HepG2 (cell line): ENCODE data around the gene HSCB. TPM values are rescaled to one million over a fixed set of nuclear protein-coding genes. Genes with fewer than 3 reads are reported as not detected.
A peak's percentile ranks its signal among the peaks of the same experiment; 100 is the strongest.

Experiments used
- ARID5B ChIP-seq: IDR thresholded peaks from 2 replicates; pipeline ENCODE4 v1.4.0; 2020; ENCODE audit warnings: mild to moderate bottlenecking, missing genetic modification reagents
- ATRX ChIP-seq: sonication (generic); formaldehyde crosslinking; IDR thresholded peaks from 2 replicates; pipeline ENCODE4 v1.4.0; 2020; ENCODE audit warnings: missing genetic modification reagents, borderline replicate concordance
- CAMTA2 ChIP-seq: sonication (generic); formaldehyde crosslinking; IDR thresholded peaks from 2 replicates; pipeline ENCODE4 v1.4.0; 2020; ENCODE audit warnings: mild to moderate bottlenecking, missing genetic modification reagents, borderline replicate concordance
- CCDC6 ChIP-seq: sonication (generic); formaldehyde crosslinking; IDR thresholded peaks from 2 replicates; pipeline ENCODE4 v1.8.1; 2022; ENCODE audit warnings: mild to moderate bottlenecking, missing genetic modification reagents, moderate library complexity
- ETV5 ChIP-seq: IDR thresholded peaks from 2 replicates; pipeline ENCODE4 v1.6.1; 2018; ENCODE audit warnings: missing biosample characterization, missing genetic modification reagents, inconsistent platforms, borderline replicate concordance
- FOXO1 ChIP-seq: sonication (generic); formaldehyde crosslinking; IDR thresholded peaks from 2 replicates; pipeline ENCODE4 v1.4.0; 2020; ENCODE audit warnings: missing genetic modification reagents
- KDM1A ChIP-seq: IDR thresholded peaks from 2 replicates; pipeline ENCODE4 v1.6.1; 2016; ENCODE audit warnings: missing compliant biosample characterization
- MTA3 ChIP-seq: sonication (generic); formaldehyde crosslinking; IDR thresholded peaks from 2 replicates; pipeline ENCODE4 v1.4.0; 2020; ENCODE audit warnings: missing genetic modification reagents
- NAIF1 ChIP-seq: sonication (generic); formaldehyde crosslinking; IDR thresholded peaks from 2 replicates; pipeline ENCODE4 v1.5.0; 2020; ENCODE audit warnings: mild to moderate bottlenecking, missing genetic modification reagents, borderline replicate concordance
- NKX3-1 ChIP-seq: sonication (generic); formaldehyde crosslinking; IDR thresholded peaks from 2 replicates; pipeline ENCODE4 v1.5.0; 2020; ENCODE audit warnings: missing genetic modification reagents
- POLR2G ChIP-seq: fragments of 200-400 bp; formaldehyde crosslinking; IDR thresholded peaks from 2 replicates; pipeline ENCODE4 v1.6.1; 2018; ENCODE audit warnings: mild to moderate bottlenecking, low read depth, low read length, moderate library complexity
- RBFOX2 ChIP-seq: fragments of 200-400 bp; formaldehyde crosslinking; IDR thresholded peaks from 2 replicates; pipeline ENCODE4 v1.6.1; 2017; ENCODE audit warnings: low read depth, mild to moderate bottlenecking, low read length
- SRSF9 ChIP-seq: fragments of 200-400 bp; formaldehyde crosslinking; IDR thresholded peaks from 2 replicates; pipeline ENCODE4 v1.6.1; 2018; ENCODE audit warnings: borderline replicate concordance, mild to moderate bottlenecking, low read depth, low read length; ENCODE audit not compliant: insufficient read depth, poor library complexity, severe bottlenecking
- TCF12 ChIP-seq, 2 experiments: fragments of 450-650 bp in 1 of 2; sonication (generic) in 1 of 2; formaldehyde crosslinking in 1 of 2; IDR thresholded peaks; 2 replicates each; pipeline versions ENCODE4 v1.6.1 to v1.8.0; 2017 to 2022; ENCODE audit warnings: antibody characterized with exemption in 1 of 2, mild to moderate bottlenecking in 1 of 2, missing genetic modification reagents in 1 of 2, moderate library complexity in 1 of 2
- TERF1 ChIP-seq: sonication (generic); formaldehyde crosslinking; IDR thresholded peaks from 2 replicates; pipeline ENCODE4 v1.8.0; 2022; ENCODE audit warnings: mild to moderate bottlenecking, missing genetic modification reagents, moderate library complexity
- ZNF24 ChIP-seq: fragments of 450-650 bp; IDR thresholded peaks from 2 replicates; pipeline ENCODE4 v1.6.1; 2017; ENCODE audit warnings: antibody characterized with exemption, mild to moderate bottlenecking
- ZNF343 ChIP-seq: sonication (generic); formaldehyde crosslinking; IDR thresholded peaks from 2 replicates; pipeline ENCODE4 v1.4.0; 2020; ENCODE audit warnings: mild to moderate bottlenecking, missing genetic modification reagents
- ZNF557 ChIP-seq: sonication (generic); formaldehyde crosslinking; IDR thresholded peaks from 2 replicates; pipeline ENCODE4 v1.4.0; 2020; ENCODE audit warnings: missing genetic modification reagents
- ZNF574 ChIP-seq: sonication (generic); formaldehyde crosslinking; IDR thresholded peaks from 2 replicates; pipeline ENCODE4 v1.4.0; 2020; ENCODE audit warnings: missing genetic modification reagents
- ZNF878 ChIP-seq: sonication (generic); formaldehyde crosslinking; IDR thresholded peaks from 2 replicates; pipeline ENCODE4 v1.8.1; 2023; ENCODE audit warnings: mild to moderate bottlenecking, missing genetic modification reagents, moderate library complexity
- ZSCAN9 ChIP-seq: IDR thresholded peaks from 2 replicates; pipeline ENCODE4 v1.6.1; 2016; ENCODE audit warnings: borderline replicate concordance
- polyA plus RNA-seq, 8 experiments: library from polyadenylated mRNA; depleted of rRNA in 3 of 8; stranded (reverse) in 7 of 8; unstranded in 1 of 8; fragments of >200 nt; fragmentation: Illumina TruSeq in 4 of 8; extraction: Trizol in 4 of 8; gene quantifications; 2 replicates each; pipeline versions ENCODE4 v1.2.1 to v1.2.3, GENCODE V29; 2011 to 2016; ENCODE audit warnings: low read depth in 4 of 8, missing spikeins in 1 of 8, mixed read lengths in 1 of 8; ENCODE audit not compliant: insufficient read depth in 1 of 8
- total RNA-seq, 5 experiments: library from RNA; depleted of rRNA; stranded (reverse); fragments of >200 nt; fragmentation: Illumina TruSeq; extraction: Trizol; gene quantifications; 2 replicates each; pipeline ENCODE4 v1.2.3, GENCODE V29; 2016; ENCODE audit warnings: low read depth in 1 of 5
- TF ChIP-seq, protein P1 (sequence below): sonication (generic); formaldehyde crosslinking; IDR thresholded peaks from 2 replicates; pipeline ENCODE4 v1.4.0; 2020; ENCODE audit warnings: mild to moderate bottlenecking, missing genetic modification reagents

The HSCB gene
- total and polyA plus RNA-seq, 2 of the 13 experiments (the other 11 are each of a cell fraction or from before 2014, with no cell fraction given), result 15.4 to 20.9 TPM

DNA sequence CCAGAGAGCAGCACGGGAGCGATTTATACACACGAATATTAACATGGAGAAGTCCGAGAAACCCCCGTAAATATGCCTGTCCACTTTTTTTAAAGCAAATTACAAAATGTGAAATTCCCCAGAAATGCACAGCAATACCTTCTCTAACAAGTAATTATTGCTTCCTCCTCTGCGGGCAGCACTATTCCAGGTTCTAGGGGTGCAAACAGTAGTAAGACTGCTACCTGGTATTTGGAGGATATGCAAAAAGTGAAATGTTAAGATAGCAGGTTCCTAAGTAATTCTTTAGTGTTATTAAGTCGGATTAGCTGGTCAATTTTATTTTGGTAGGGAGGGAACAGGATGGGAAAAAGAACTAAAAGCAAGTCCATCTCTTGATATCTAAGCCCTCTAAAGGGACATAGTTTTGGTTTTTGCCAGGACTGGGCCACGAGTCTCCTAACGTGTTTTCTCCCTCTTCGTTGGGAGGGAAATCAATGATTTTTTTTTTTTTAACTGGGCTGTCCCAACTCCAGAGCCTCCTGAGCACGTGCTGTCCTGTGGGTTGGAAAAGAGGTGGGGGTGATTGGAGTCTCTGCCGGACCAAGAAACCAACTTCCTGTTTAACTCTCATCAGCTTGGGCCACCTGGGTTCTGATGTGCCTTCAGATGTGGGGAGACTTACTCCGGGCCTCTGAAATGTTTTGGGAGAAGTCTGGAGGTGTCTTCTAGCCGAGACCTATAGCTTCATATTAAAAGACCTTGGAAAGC, 60.2 kb downstream of the HSCB start (continued):
- TF ChIP-seq ARID5B (peak; percentile 75), NKX3-1 (CRISPR knock-in tag) (peak; percentile 66), ZNF878 (CRISPR knock-in tag) (peak; percentile 38; the same call in 1 of the 2 replicates), RBFOX2 (0 out of 2 replicates have a peak, but pooled peaks have one; percentile 19), SRSF9 (no peak), ZNF24 (no peak), NAIF1 (CRISPR knock-in tag) (no peak), KDM1A (CRISPR knock-in tag) (no peak), CCDC6 (CRISPR knock-in tag) (no peak), TERF1 (CRISPR knock-in tag) (no peak), ATRX (CRISPR knock-in tag) (no peak), ZSCAN9 (CRISPR knock-in tag) (peak; percentile 80; the same call in 1 of the 2 replicates), ZNF574 (CRISPR knock-in tag) (peak; percentile 62), ZNF557 (CRISPR knock-in tag) (no peak), ZNF343 (CRISPR knock-in tag) (no peak), TCF12 (IDR thresholded peaks at IDR 0.05) (no peak), TCF12 (CRISPR knock-in tag; IDR thresholded peaks at IDR 0.05) (no peak), ETV5 (CRISPR knock-in tag) (peak; percentile 75; the same call in 1 of the 2 replicates), CAMTA2 (CRISPR knock-in tag) (no peak), FOXO1 (CRISPR knock-in tag) (peak; percentile 48; the same call in 1 of the 2 replicates), POLR2G (peak; percentile 84), MTA3 (CRISPR knock-in tag) (no peak)
- TF ChIP-seq, protein P1, sequence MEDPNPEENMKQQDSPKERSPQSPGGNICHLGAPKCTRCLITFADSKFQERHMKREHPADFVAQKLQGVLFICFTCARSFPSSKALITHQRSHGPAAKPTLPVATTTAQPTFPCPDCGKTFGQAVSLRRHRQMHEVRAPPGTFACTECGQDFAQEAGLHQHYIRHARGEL (CRISPR knock-in tag), result no peak
